H1 (cell line): Measurements from ENCODE around the gene DRC3. TPM values are rescaled to one million over a fixed set of nuclear protein-coding genes. Genes with fewer than 3 reads are reported as not detected.

Experiments used
- CTCF ChIA-PET: fragments of 300-600 bp; sonication (Branson Sonifier 250); formaldehyde crosslinking; loops from one replicate; lab custom pipeline; 2021; ENCODE audit not compliant: partially characterized antibody; lab: Charles Lee
- POLR2A ChIA-PET: fragments of 300-600 bp; sonication (Branson Sonifier 250); formaldehyde crosslinking; loops from one replicate; lab custom pipeline; 2021; ENCODE audit warnings: inconsistent platforms; ENCODE audit not compliant: partially characterized antibody; lab: Charles Lee
- DNase-seq, 2 experiments: peaks; one replicate each; pipeline versions ENCODE4 v3.0.0 to v3.0.0-alpha.2; 2010 to 2022; ENCODE audit warnings: low spot score in 2 of 2, low read depth in 1 of 2, mixed read lengths in 1 of 2
- FAIRE-seq: peaks from 2 replicates; lab custom pipeline; 2011; peaks lifted over from hg19 to GRCh38; lab: Jason Lieb, UNC
- H2AFZ ChIP-seq: 2 replicates; pipeline ENCODE4 v1.8.1; 2012; ENCODE audit warnings: low read length, inconsistent platforms
- H2AK5ac ChIP-seq: 2 replicates; pipeline ENCODE4 v1.6.1; 2013; ENCODE audit warnings: low read depth, low read length
- H2BK120ac ChIP-seq: replicated peaks from 2 replicates; pipeline ENCODE3; 2013; ENCODE audit warnings: low read depth, low read length, inconsistent platforms
- H2BK12ac ChIP-seq: 2 replicates; pipeline ENCODE4 v1.6.1; 2013; ENCODE audit warnings: low read depth, low read length
- H2BK15ac ChIP-seq: 2 replicates; pipeline ENCODE4 v1.6.1; 2013; ENCODE audit warnings: low read length
- H2BK20ac ChIP-seq: 2 replicates; pipeline ENCODE4 v1.6.1; 2013; ENCODE audit warnings: low read length
- H2BK5ac ChIP-seq: 2 replicates; pipeline ENCODE4 v1.6.1; 2013; ENCODE audit warnings: low read depth, low read length
- H3K14ac ChIP-seq: 2 replicates; pipeline ENCODE4 v1.6.1; 2013; ENCODE audit warnings: inconsistent platforms; ENCODE audit not compliant: insufficient read length
- H3K18ac ChIP-seq: 2 replicates; pipeline ENCODE4 v1.6.1; 2013; ENCODE audit warnings: low read length; ENCODE audit errors: extremely low read depth
- H3K23ac ChIP-seq: 2 replicates; pipeline ENCODE4 v1.6.1; 2013; ENCODE audit warnings: inconsistent platforms; ENCODE audit not compliant: insufficient read length
- H3K23me2 ChIP-seq: 2 replicates; pipeline ENCODE4 v1.6.1; 2013; ENCODE audit warnings: low read depth, low read length
- H3K27ac ChIP-seq: 2 replicates; pipeline ENCODE4 v1.6.1; 2011; ENCODE audit warnings: low read depth, low read length, inconsistent platforms
- H3K27me3 ChIP-seq, 4 experiments: replicated peaks in 1 of 4; 1 replicate in 1 of 4; 2 replicates in 3 of 4; pipeline versions ENCODE4 v1.6.1 to v1.8.1; 2011 to 2013; ENCODE audit warnings: low read length in 3 of 4, mild to moderate bottlenecking in 3 of 4, inconsistent platforms in 2 of 4, mixed read lengths in 2 of 4, moderate library complexity in 1 of 4; ENCODE audit not compliant: control insufficient read depth in 3 of 4, insufficient read depth in 3 of 4; ENCODE audit errors: extremely low read depth in 1 of 4
- H3K36me3 ChIP-seq, 4 experiments: 2 replicates each; pipeline versions ENCODE4 v1.6.1 to v1.8.1; 2011 to 2013; ENCODE audit warnings: mild to moderate bottlenecking in 4 of 4, low read length in 3 of 4, moderate library complexity in 2 of 4, control low read depth in 1 of 4, inconsistent platforms in 1 of 4; ENCODE audit not compliant: insufficient read depth in 4 of 4, control insufficient read depth in 2 of 4
- H3K4ac ChIP-seq: replicated peaks from 2 replicates; pipeline ENCODE3; 2013; ENCODE audit warnings: low read length, low read depth, mixed read lengths, inconsistent platforms; ENCODE audit not compliant: insufficient read length
- H3K4me1 ChIP-seq, 4 experiments: replicated peaks in 1 of 4; 1 replicate in 1 of 4; 2 replicates in 3 of 4; pipeline versions ENCODE4 v1.6.1 to v1.8.1; 2011 to 2013; ENCODE audit warnings: low read length in 3 of 4, inconsistent platforms in 2 of 4, mixed read lengths in 1 of 4; ENCODE audit not compliant: insufficient read depth in 4 of 4, control insufficient read depth in 3 of 4
- H3K4me2 ChIP-seq, 2 experiments: 2 replicates each; pipeline versions ENCODE4 v1.6.1 to v1.8.1; 2011 to 2013; ENCODE audit warnings: low read depth in 2 of 2, low read length in 2 of 2, control low read depth in 1 of 2, inconsistent platforms in 1 of 2, mild to moderate bottlenecking in 1 of 2; ENCODE audit not compliant: insufficient read depth in 1 of 2
- H3K4me3 ChIP-seq, 4 experiments: fragments of 200-600, 300-600 bp in 1 of 4; sonication (generic), shearing (Covaris generic), sonication (Bioruptor Twin) in 1 of 4; 2 replicates each; pipeline versions ENCODE4 v1.5.1 to v1.8.1; 2011 to 2016; ENCODE audit warnings: low read length in 4 of 4, low read depth in 3 of 4, control low read depth in 2 of 4, inconsistent platforms in 2 of 4, mild to moderate bottlenecking in 2 of 4, mixed read lengths in 1 of 4, moderate library complexity in 1 of 4; ENCODE audit not compliant: insufficient read depth in 2 of 4; ENCODE audit errors: extremely low read depth in 1 of 4
- H3K56ac ChIP-seq: replicated peaks from 2 replicates; pipeline ENCODE3; 2013; ENCODE audit warnings: low read depth, mild to moderate bottlenecking, mixed read lengths, low read length, inconsistent platforms; ENCODE audit not compliant: insufficient read length
- H3K79me1 ChIP-seq: 2 replicates; pipeline ENCODE4 v1.6.1; 2013; ENCODE audit warnings: low read depth, low read length, control low read depth
- H3K79me2 ChIP-seq, 2 experiments: 2 replicates each; pipeline versions ENCODE4 v1.6.1 to v1.8.1; 2012 to 2013; ENCODE audit warnings: low read length in 2 of 2, mild to moderate bottlenecking in 2 of 2, inconsistent platforms in 1 of 2; ENCODE audit not compliant: insufficient read depth in 2 of 2, control insufficient read depth in 1 of 2
- H3K9ac ChIP-seq, 4 experiments: replicated peaks in 1 of 4; 1 replicate in 1 of 4; 2 replicates in 3 of 4; pipeline versions ENCODE4 v1.6.1 to v1.8.1; 2011 to 2013; ENCODE audit warnings: low read depth in 3 of 4, low read length in 3 of 4, control low read depth in 2 of 4, mild to moderate bottlenecking in 2 of 4, moderate library complexity in 2 of 4, inconsistent platforms in 1 of 4; ENCODE audit errors: extremely low read depth in 1 of 4
- H3K9me3 ChIP-seq, 2 experiments: 2 replicates each; pipeline versions ENCODE4 v1.6.1 to v1.8.1; 2012 to 2013; ENCODE audit warnings: mild to moderate bottlenecking in 2 of 2, moderate library complexity in 2 of 2, control low read depth in 1 of 2, inconsistent platforms in 1 of 2, low read depth in 1 of 2, low read length in 1 of 2, mixed read lengths in 1 of 2; ENCODE audit not compliant: insufficient read depth in 2 of 2
- H4K20me1 ChIP-seq, 2 experiments: replicated peaks in 1 of 2; 2 replicates each; pipeline versions ENCODE3 to v1.8.1; 2011 to 2013; ENCODE audit warnings: inconsistent platforms in 2 of 2, low read length in 2 of 2, mild to moderate bottlenecking in 1 of 2; ENCODE audit not compliant: insufficient read depth in 2 of 2, control insufficient read depth in 1 of 2
- H4K5ac ChIP-seq: 2 replicates; pipeline ENCODE4 v1.6.1; 2013; ENCODE audit warnings: low read length, low read depth, mixed read lengths, inconsistent platforms; ENCODE audit not compliant: insufficient read length
- H4K8ac ChIP-seq: 2 replicates; pipeline ENCODE4 v1.8.0; 2013; ENCODE audit warnings: mild to moderate bottlenecking, moderate library complexity, low read length, inconsistent platforms; ENCODE audit not compliant: insufficient read depth; ENCODE audit errors: extremely low read depth
- H4K91ac ChIP-seq: replicated peaks from 2 replicates; pipeline ENCODE3; 2013; ENCODE audit warnings: low read length, mixed read lengths, inconsistent platforms; ENCODE audit not compliant: insufficient read length
- ASH2L ChIP-seq: fragments of 200-600, 300-600 bp; sonication (generic); IDR thresholded peaks from one replicate; pipeline ENCODE4 v1.7.1; 2017; ENCODE audit warnings: low read length
- BACH1 ChIP-seq: IDR thresholded peaks from 2 replicates; pipeline ENCODE4 v1.6.1; 2012; ENCODE audit warnings: low read length, improper control_type of control experiment
- RAD21 ChIP-seq, 2 experiments: IDR thresholded peaks in 1 of 2; conservative IDR thresholded peaks in 1 of 2; 2 replicates each; pipeline ENCODE4 v1.6.1; 2011; ENCODE audit warnings: low read depth in 2 of 2, low read length in 2 of 2, improper control_type of control experiment in 1 of 2, inconsistent platforms in 1 of 2, mild to moderate bottlenecking in 1 of 2, moderate library complexity in 1 of 2
- RFX5 ChIP-seq: IDR thresholded peaks from 2 replicates; pipeline ENCODE4 v1.6.1; 2011; ENCODE audit warnings: low read depth, low read length, improper control_type of control experiment, borderline replicate concordance
- RXRA ChIP-seq: IDR thresholded peaks from 2 replicates; pipeline ENCODE4 v1.6.1; 2011; ENCODE audit warnings: low read depth, mild to moderate bottlenecking, low read length, moderate library complexity; ENCODE audit not compliant: insufficient read depth
- TEAD4 ChIP-seq: IDR thresholded peaks from 2 replicates; pipeline ENCODE4 v1.6.1; 2012; ENCODE audit warnings: low read depth, low read length, inconsistent platforms, mixed read lengths
- WGBS, 2 experiments: shearing (Covaris generic) in 1 of 2; methylation state at CpG; one replicate each; pipeline versions ENCODE4 v1.1.6 to v1.1.7; 2013 to 2015; ENCODE audit warnings: low lambda C conversion rate in 2 of 2, mixed read lengths in 2 of 2, inconsistent platforms in 1 of 2, low coverage in 1 of 2, missing lambda C conversion rate in 1 of 2; ENCODE audit not compliant: insufficient replicate concordance in 2 of 2, insufficient coverage in 1 of 2, insufficient read length in 1 of 2; ENCODE audit errors: extremely low coverage in 1 of 2, missing lambda C conversion rate in 1 of 2; 5-methylcytosine and 5-hydroxymethylcytosine counted together
- polyA plus RNA-seq, 7 experiments: library from polyadenylated mRNA; depleted of rRNA in 3 of 7; stranded (reverse) in 5 of 7; unstranded in 2 of 7; fragments of >200 nt in 5 of 7; fragments of 200-250 nt in 2 of 7; gene quantifications; 1 replicate in 5 of 7; 2 replicates in 1 of 7; 4 replicates in 1 of 7; pipeline versions ENCODE4 v1.2.1 to v1.2.3, GENCODE V29; 2011 to 2013; ENCODE audit warnings: missing spikeins in 2 of 7, mixed read lengths in 2 of 7
- total RNA-seq: library from RNA; stranded (reverse); fragmentation: NEBNext Ultra II Directional; extraction: Animal tissue kit (Norgen Biotek cat#: 25700); gene quantifications from 2 replicates; pipeline ENCODE4 v1.2.1, GENCODE V29; 2021
- TF ChIP-seq, protein P1 (sequence below): IDR thresholded peaks from 2 replicates; pipeline ENCODE4 v1.6.1; 2011; ENCODE audit warnings: low read depth, mild to moderate bottlenecking, low read length; ENCODE audit not compliant: insufficient read depth

Gene DRC3
- total and polyA plus RNA-seq, 2 of the 8 experiments (the other 6 are each of a cell fraction or from before 2014, with no cell fraction given), result 0.59 TPM; not detected in 1

DNA sequence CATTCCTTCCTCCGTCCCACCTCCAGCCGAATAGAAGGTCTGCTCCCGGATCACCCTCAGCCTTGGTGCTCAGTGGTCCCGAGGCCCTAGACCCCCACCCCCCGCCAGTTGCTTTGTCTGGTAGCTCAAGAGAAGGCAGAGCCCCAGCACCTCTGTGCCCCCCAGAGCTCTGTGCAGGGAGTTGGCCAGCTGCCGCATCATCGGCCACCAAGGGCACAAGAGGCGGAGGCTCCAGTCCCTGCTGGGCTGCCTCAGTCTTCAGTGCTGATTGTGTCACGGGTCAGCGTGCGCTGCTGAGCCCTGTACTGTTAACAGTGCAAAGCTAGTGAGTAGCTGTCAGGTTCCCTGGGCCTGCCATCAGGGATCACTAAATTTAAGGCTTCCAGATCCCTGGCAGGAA, 92.9 kb downstream of the DRC3 start:
- H2AK5ac ChIP-seq, result no peak overlapping the region
- no peak for TF ChIP-seq RXRA
- no peak for TF ChIP-seq TEAD4
- no peak for TF ChIP-seq RFX5
- no peak for TF ChIP-seq RAD21 (IDR thresholded peaks at IDR 0.05 in 1 of 2, conservative IDR thresholded peaks at IDR 0.05 in 1 of 2; ENCODE audit: low read depth in 2 of 2, low read length in 2 of 2)
- TF ChIP-seq, protein P1, sequence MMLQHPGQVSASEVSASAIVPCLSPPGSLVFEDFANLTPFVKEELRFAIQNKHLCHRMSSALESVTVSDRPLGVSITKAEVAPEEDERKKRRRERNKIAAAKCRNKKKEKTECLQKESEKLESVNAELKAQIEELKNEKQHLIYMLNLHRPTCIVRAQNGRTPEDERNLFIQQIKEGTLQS, result no peak
- TF ChIP-seq ASH2L, result no peak
- TF ChIP-seq BACH1, result no peak
- TF ChIP-seq, all 59 proteins: peak for 0
- Histone ChIP-seq H2BK12ac (no peak overlapping the region), H4K5ac (no peak overlapping the region), H3K79me1 (no peaks in the 10 kb centered on the region), H3K14ac (no peak overlapping the region), H3K23me2 (no peaks in the 10 kb centered on the region), H2AFZ (no peak overlapping the region), H3K9ac (no peak overlapping the region), H3K4me2 (no peak overlapping the region), H3K4me3 (no peak overlapping the region), H2BK5ac (no peak overlapping the region), H3K36me3 (peaks cover 2 to 6% (median 5%) of the 10 kb centered on the region in 4 experiments; a peak in 4 of 8 replicates), H3K56ac (no peak overlapping the region), H4K8ac (no peak overlapping the region), H2BK15ac (no peak overlapping the region), H3K23ac (no peak overlapping the region), H3K18ac (no peak overlapping the region), H4K20me1 (no peaks in the 10 kb centered on the region), H3K27me3 (no peaks in the 10 kb centered on the region), H3K27ac (no peak overlapping the region), H3K79me2 (no peaks in the 10 kb centered on the region), H3K9me3 (no peaks in the 10 kb centered on the region), H4K91ac (no peak overlapping the region), H2BK120ac (no peak overlapping the region), H2BK20ac (no peak overlapping the region), H3K4me1 (no peaks in the 10 kb centered on the region), H3K4ac (no peak overlapping the region)
- 91% methylated on average over 11 of the region's 11 CpGs; no CpG with 5 or more reads in 1 of the 2 experiments for WGBS, 2 experiments
- ChIA-PET CTCF (interaction anchor here (0.8 kb wide), 1 partner anchor 152 kb away, joined by 3 read pairs; no protein-coding TSS in a partner anchor), POLR2A (no interaction called here)
- FAIRE-seq (no peak), DNase-seq (no peak)
